GM12864 (cell line): ENCODE results near the gene ACTBL2.
"Not testable (repeated sequence)": the region's sequence is repeated elsewhere in the genome, so short reads cannot be mapped to it uniquely, and the experiment has no call there.

ENCODE experiments used
- DNase-seq: peaks from one replicate; pipeline ENCODE4 v3.0.0-alpha.2; 2011; ENCODE audit warnings: low read depth
- H3K4me3 ChIP-seq: 2 replicates; pipeline ENCODE4 v1.5.1; 2011; ENCODE audit warnings: mild to moderate bottlenecking, low read depth, low read length, control low read depth
- TF ChIP-seq, protein P1 (sequence below): IDR thresholded peaks from 2 replicates; pipeline ENCODE4 v1.5.1; 2011; ENCODE audit warnings: low read depth, mild to moderate bottlenecking, moderate library complexity, low read length, control low read depth, inconsistent platforms; ENCODE audit errors: missing control alignments

ACTBL2 gene

DNA sequence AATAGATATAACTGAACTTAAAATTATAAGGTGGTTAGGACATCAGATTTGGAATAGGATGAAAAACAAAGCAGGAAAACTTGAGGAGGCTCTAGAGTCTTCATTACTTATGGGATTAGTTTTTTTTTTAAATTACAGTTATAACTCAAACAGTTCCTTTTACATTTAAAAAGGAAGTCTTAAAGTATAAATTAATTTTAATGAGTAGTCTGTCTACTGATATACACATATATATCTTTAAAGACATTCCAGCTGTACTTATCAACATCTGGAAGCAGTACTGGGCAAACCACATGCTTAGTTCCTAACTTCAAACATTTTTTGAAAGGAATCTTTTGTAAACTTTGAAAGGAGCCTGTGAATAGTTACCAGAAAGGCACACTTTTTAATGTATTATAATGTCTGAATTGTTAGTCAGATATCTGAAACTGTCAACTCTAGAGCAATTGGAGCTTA is 6.0 kb downstream of the ACTBL2 start:
- no peak overlapping the region for H3K4me3 ChIP-seq
- no peak for DNase-seq
- TF ChIP-seq, protein P1, sequence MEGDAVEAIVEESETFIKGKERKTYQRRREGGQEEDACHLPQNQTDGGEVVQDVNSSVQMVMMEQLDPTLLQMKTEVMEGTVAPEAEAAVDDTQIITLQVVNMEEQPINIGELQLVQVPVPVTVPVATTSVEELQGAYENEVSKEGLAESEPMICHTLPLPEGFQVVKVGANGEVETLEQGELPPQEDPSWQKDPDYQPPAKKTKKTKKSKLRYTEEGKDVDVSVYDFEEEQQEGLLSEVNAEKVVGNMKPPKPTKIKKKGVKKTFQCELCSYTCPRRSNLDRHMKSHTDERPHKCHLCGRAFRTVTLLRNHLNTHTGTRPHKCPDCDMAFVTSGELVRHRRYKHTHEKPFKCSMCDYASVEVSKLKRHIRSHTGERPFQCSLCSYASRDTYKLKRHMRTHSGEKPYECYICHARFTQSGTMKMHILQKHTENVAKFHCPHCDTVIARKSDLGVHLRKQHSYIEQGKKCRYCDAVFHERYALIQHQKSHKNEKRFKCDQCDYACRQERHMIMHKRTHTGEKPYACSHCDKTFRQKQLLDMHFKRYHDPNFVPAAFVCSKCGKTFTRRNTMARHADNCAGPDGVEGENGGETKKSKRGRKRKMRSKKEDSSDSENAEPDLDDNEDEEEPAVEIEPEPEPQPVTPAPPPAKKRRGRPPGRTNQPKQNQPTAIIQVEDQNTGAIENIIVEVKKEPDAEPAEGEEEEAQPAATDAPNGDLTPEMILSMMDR, result no peak

DNA sequence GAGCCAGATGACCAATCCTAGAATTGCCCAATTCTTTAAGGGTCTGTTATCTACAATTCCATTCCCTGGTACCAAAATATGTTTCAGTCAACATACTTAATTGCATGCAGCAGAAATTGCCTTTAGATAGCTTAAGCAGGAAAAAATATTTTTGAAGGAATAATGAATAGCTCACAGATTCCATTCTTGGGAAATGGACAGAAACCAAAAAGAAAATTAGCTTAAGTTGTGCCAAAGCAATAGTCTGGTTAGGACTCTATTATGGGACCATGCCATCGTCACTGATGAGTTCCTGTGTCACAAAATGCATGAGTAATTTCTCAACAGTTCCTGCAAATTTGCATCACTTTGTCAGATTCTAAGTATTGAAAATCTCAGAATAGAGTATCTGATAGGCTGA is 12.3 kb downstream of the ACTBL2 start:
- H3K4me3 ChIP-seq, result no peak overlapping the region
- no peak for DNase-seq
- TF ChIP-seq, protein P1, result no peak

DNA sequence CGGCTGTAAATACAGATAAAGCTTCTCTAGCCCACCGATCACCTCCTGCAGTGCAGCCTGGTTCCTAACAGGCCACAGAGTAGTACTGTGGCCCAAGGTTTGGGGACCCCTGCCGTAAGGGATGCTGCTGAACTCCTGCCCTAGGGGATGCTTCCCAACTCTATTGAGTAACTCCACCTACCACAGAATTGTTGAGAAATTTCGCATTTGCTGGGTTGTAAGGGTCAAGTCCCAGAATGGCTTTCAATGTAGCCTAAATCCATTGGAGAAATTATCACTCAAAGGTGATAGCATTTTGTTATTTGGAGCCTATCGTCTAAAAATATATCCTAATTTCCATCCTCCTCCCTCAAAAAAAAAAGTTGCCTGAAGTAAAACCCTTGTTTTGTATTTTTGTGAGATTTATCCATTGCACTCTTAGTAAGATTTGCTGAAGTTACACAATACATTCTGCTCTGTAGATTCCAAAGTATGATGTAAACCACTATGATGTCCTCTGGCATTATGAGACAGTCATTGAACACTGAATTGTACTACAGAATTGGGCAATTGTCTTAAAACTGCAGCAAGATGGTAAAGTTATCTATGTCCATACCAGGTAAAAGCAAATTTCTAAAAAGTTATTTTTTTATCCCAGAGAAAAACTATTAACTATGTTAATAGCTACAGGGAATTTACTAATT is 14.0 kb downstream of the ACTBL2 start:
- no peak overlapping the region for H3K4me3 ChIP-seq
- TF ChIP-seq, protein P1, result no peak
- no peak for DNase-seq

DNA sequence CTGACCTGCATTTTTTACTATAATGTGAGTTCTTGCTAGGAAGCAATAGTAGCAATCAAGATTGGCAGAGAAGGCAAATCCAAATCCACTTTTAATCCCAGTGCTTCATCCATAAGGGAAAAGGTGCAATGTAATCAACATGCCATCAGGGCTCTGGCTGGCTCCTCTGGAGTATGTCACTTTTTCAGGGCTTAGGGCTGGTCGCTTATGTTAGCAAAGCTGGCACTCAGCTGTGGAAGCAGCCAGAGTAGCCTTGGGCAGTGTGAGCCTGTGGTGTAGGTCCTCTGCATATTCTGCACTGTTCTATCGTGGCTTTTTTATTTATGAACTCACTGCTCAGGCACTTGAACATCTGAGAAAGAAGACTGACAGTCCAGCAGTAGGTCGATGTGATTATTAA is 16.1 kb downstream of the ACTBL2 start:
- DNase-seq, result no peak
- TF ChIP-seq, protein P1, result no peak
- H3K4me3 ChIP-seq, result no peak overlapping the region

DNA sequence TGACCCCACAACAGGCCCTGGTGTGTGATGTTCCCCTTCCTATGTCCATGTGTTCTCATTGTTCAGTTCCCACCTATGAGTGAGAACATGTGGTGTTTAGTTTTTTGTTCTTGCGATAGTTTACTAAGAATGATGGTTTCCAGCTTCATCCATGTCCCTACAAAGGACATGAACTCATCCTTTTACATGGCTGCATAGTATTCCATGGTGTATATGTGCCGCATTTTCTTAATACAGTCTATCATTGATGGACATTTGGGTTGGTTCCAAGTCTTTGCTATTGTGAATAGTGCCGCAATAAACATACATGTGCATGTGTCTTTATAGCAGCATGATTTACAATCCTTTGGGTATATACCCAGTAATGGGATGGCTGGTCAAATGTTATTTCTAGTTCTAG is 22.6 kb downstream of the ACTBL2 start:
- not testable (repeated sequence) for H3K4me3 ChIP-seq, DNase-seq

DNA sequence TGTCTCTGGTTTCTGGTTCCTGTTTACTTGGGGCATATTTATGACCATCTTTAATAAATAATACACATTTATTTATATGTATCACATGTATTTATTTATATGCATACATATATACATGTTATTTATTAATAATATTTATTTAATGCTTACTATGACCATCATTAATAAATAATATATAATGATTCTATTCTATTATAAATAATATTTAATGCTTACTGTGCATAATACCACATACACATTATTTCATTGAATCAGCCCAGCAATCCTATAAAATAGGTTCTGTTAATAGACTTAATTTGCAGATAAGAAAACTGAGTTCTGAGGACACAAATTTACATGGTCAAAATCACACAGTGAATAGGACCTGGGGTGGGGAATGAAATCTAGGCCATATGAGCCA is 24.2 kb downstream of the ACTBL2 start:
- TF ChIP-seq, protein P1, result no peak
- H3K4me3 ChIP-seq, result no peak overlapping the region
- DNase-seq, result no peak

DNA sequence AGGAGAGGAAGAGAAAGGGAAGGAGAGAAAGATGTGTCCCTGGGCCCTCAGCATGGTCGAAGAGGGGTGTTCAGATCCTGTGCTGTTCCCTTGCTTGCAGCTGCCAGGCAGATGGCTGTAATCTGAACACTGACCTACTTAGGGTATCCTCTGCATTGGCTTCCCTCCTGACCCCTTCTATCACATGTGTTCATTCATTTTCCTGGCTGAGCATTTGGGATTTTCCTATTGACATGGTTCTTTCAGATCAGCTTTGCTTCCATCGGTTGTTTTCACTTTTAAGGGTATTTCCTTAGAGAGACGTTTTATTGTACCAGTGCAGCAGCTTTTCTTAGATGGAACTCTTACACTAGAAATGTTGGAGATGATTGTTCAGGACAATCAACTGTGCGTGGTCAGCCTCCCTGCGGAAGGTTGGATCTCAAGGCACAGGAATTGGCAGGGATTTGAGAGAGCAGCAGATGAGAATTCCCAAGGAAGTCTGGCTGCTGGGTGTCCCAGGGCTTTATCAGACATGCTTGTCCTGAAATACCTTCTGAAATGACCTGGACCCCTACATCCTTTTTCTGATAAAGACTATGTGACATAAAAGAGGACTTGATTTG is 26.0 kb downstream of the ACTBL2 start:
- H3K4me3 ChIP-seq, result no peak overlapping the region
- no peak for DNase-seq
- TF ChIP-seq, protein P1, result no peak
